ENCODE results near the gene DHRSX. TPM values are rescaled to one million over a fixed set of nuclear protein-coding genes. Genes with fewer than 3 reads are reported as not detected.

DHRSX gene
- total and polyA plus RNA-seq, 2 of the 8 experiments (the other 6 are each of a cell fraction or from before 2014, with no cell fraction given), result 35.1 to 43.4 TPM

DNA sequence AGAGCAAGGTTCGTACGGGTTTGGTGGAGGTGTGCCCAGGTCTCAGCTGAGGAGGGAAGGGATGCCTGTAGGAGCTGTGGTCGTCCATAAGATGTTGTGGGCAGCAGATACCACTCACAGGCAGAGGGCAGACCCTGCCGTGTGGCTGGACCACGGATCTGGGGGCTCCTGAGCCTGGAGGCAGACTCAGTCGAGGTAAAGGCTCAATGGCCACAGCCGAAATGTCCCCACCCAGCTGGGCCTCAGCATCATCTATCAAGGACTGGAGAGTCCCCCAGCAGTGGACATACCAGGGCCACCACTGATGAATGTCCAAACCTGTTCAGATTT is 98.5 kb downstream of the DHRSX start:
- no peak overlapping the region for H3K27ac ChIP-seq (ENCODE audit: low read depth, low read length)
- TF ChIP-seq POLR2A (IDR thresholded peaks at IDR 0.05; ENCODE audit: control extremely low read depth in 1 of 2, low read depth in 2 of 2, low read length in 2 of 2) (no peak), SUZ12 (IDR thresholded peaks at IDR 0.05; ENCODE audit: low read length) (no peak), CTBP2 (IDR thresholded peaks at IDR 0.05; ENCODE audit: borderline replicate concordance, insufficient read depth, insufficient read length, low read length) (no peak), GABPA (IDR thresholded peaks at IDR 0.05; ENCODE audit: borderline replicate concordance, insufficient read depth, low read length) (no peak), CEBPB (IDR thresholded peaks at IDR 0.05; ENCODE audit: low read depth, low read length) (no peak)

More for the DNA sequence above, 98.5 kb downstream of the DHRSX start:
- Histone ChIP-seq H3K23ac (ENCODE audit: insufficient read length) (no peak overlapping the region), H3K18ac (ENCODE audit: extremely low read depth, low read length) (0 out of 2 replicates have a peak overlapping the region, but pooled peaks have one; percentile 4), H2BK15ac (ENCODE audit: low read length) (no peak overlapping the region), H3K4ac (replicated peaks; ENCODE audit: insufficient read length, low read depth, low read length) (peak overlapping the region; percentile 15), H4K91ac (replicated peaks; ENCODE audit: insufficient read length, low read length) (no peak overlapping the region), H2BK20ac (ENCODE audit: low read length) (peak overlapping the region; percentile 83; the same call in 1 of the 2 replicates), H2BK5ac (ENCODE audit: low read depth, low read length) (0 out of 2 replicates have a peak overlapping the region, but pooled peaks have one; percentile 6), H3K14ac (ENCODE audit: insufficient read length) (no peak overlapping the region), H4K8ac (ENCODE audit: extremely low read depth, insufficient read depth, low read length) (no peak overlapping the region), H2AK5ac (ENCODE audit: low read depth, low read length) (no peak overlapping the region), H3K27me3 (replicated peaks in 1 of 4; ENCODE audit: control insufficient read depth in 3 of 4, extremely low read depth in 1 of 4, insufficient read depth in 3 of 4, low read length in 3 of 4) (no peaks in the 10 kb centered on the region), H3K4me2 (ENCODE audit: insufficient read depth in 1 of 2, low read depth in 2 of 2, low read length in 2 of 2) (no peak overlapping the region), H3K36me3 (ENCODE audit: control insufficient read depth in 2 of 4, insufficient read depth in 4 of 4, low read length in 3 of 4) (peaks cover 0 to 11% (median 5%) of the 10 kb centered on the region in 4 experiments; a peak in 5 of 8 replicates), H4K5ac (ENCODE audit: insufficient read length, low read depth, low read length) (no peak overlapping the region), H2AFZ (ENCODE audit: low read length) (no peak overlapping the region), H3K56ac (replicated peaks; ENCODE audit: insufficient read length, low read depth, low read length) (no peak overlapping the region), H2BK120ac (replicated peaks; ENCODE audit: low read depth, low read length) (no peak overlapping the region), H3K4me3 (ENCODE audit: extremely low read depth in 1 of 4, insufficient read depth in 2 of 4, low read depth in 3 of 4, low read length in 4 of 4) (no peak overlapping the region), H3K79me2 (ENCODE audit: control insufficient read depth in 1 of 2, insufficient read depth in 2 of 2, low read length in 2 of 2) (peaks cover 0 to 6% of the 10 kb centered on the region in 2 experiments; a peak in 1 of 4 replicates), H3K79me1 (ENCODE audit: low read depth, low read length) (peaks cover 4% of the 10 kb centered on the region), H3K4me1 (replicated peaks in 1 of 4; ENCODE audit: control insufficient read depth in 3 of 4, insufficient read depth in 4 of 4, low read length in 3 of 4) (peaks cover 4 to 9% (median 6%) of the 10 kb centered on the region in 4 experiments; a peak in 6 of 7 replicates), H3K23me2 (ENCODE audit: low read depth, low read length) (no peaks in the 10 kb centered on the region), H3K9ac (replicated peaks in 1 of 4; ENCODE audit: extremely low read depth in 1 of 4, low read depth in 3 of 4, low read length in 3 of 4) (no peak overlapping the region; a peak in 1 of 7 replicates), H4K20me1 (replicated peaks in 1 of 2; ENCODE audit: control insufficient read depth in 1 of 2, insufficient read depth in 2 of 2, low read length in 2 of 2) (no peaks in the 10 kb centered on the region), H2BK12ac (ENCODE audit: low read depth, low read length) (0 out of 2 replicates have a peak overlapping the region, but pooled peaks have one; percentile 28), H3K9me3 (ENCODE audit: insufficient read depth in 2 of 2, low read depth in 1 of 2, low read length in 1 of 2) (peaks cover 7% of the 10 kb centered on the region in 2 experiments)
- FAIRE-seq (no peak), DNase-seq (ENCODE audit: low read depth in 1 of 2, low spot score in 2 of 2) (no peak)
- CTCF ChIA-PET (ENCODE audit: partially characterized antibody), result no interaction called here
- POLR2A ChIA-PET (ENCODE audit: partially characterized antibody), result no interaction called here
- WGBS, 2 experiments (ENCODE audit: extremely low coverage in 1 of 2, insufficient coverage in 1 of 2, insufficient read length in 1 of 2, insufficient replicate concordance in 2 of 2, low coverage in 1 of 2, low lambda C conversion rate in 2 of 2, missing lambda C conversion rate in 1 of 2), result 98% methylated on average over 7 of the region's 7 CpGs; no CpG with 5 or more reads in 1 of the 2 experiments
